IMR-90 (cell line): ENCODE data around the gene ZNF84. TPM values are rescaled to one million over a fixed set of nuclear protein-coding genes. Genes with fewer than 3 reads are reported as not detected.

ENCODE experiments used
- ATAC-seq: fragments of 200-7000 bp; cut with Tn5 transposase; 2 replicates; pipeline ENCODE4 v1.9.1; 2020; ENCODE audit warnings: low read depth, mild to moderate bottlenecking, moderate library complexity
- BruUV-seq: library from RNA; stranded (reverse); fragments of 400-500 nt; replicated peaks from 2 replicates; lab custom pipeline; 2021; lab: Mats Ljungman, UMichigan
- CTCF ChIA-PET: fragments of 300-600 bp; formaldehyde crosslinking; extraction: SDS; loops from one replicate; lab custom pipeline; 2021; ENCODE audit warnings: antibody characterized with exemption; lab: Yijun Ruan, JAX
- POLR2A ChIA-PET: fragments of 300-600 bp; sonication (Branson Sonifier 250); formaldehyde crosslinking; loops from one replicate; lab custom pipeline; 2022; ENCODE audit warnings: antibody characterized with exemption; ENCODE audit not compliant: unreplicated experiment; lab: Charles Lee
- DNase-seq: peaks from one replicate; pipeline ENCODE4 v3.0.0; 2013
- H2AFZ ChIP-seq: replicated peaks from 2 replicates; pipeline ENCODE3; 2013; ENCODE audit warnings: low read length, mild to moderate bottlenecking; ENCODE audit not compliant: poor library complexity
- H2AK5ac ChIP-seq: 2 replicates; pipeline ENCODE4 v1.6.1; 2013; ENCODE audit warnings: low read depth, low read length, inconsistent platforms
- H2AK9ac ChIP-seq: replicated peaks from 2 replicates; pipeline ENCODE3; 2013; ENCODE audit warnings: mild to moderate bottlenecking, low read depth, low read length, moderate library complexity; ENCODE audit not compliant: poor library complexity
- H2BK120ac ChIP-seq: 2 replicates; pipeline ENCODE4 v1.6.1; 2013; ENCODE audit warnings: low read depth, low read length, inconsistent platforms
- H2BK15ac ChIP-seq: 3 replicates; pipeline ENCODE4 v1.6.1; 2013; ENCODE audit warnings: low read depth, low read length, inconsistent platforms
- H2BK20ac ChIP-seq: 2 replicates; pipeline ENCODE4 v1.6.1; 2013; ENCODE audit warnings: low read depth, mild to moderate bottlenecking, inconsistent platforms, low read length, moderate library complexity
- H2BK5ac ChIP-seq: 2 replicates; pipeline ENCODE4 v1.6.1; 2013; ENCODE audit warnings: mild to moderate bottlenecking, low read depth, low read length, inconsistent platforms; ENCODE audit not compliant: poor library complexity, severe bottlenecking
- H3K14ac ChIP-seq: replicated peaks from 2 replicates; pipeline ENCODE4 v1.6.1; 2013; ENCODE audit warnings: low read depth, low read length, inconsistent platforms
- H3K18ac ChIP-seq: 2 replicates; pipeline ENCODE4 v1.6.1; 2013; ENCODE audit warnings: low read depth, low read length, control low read depth
- H3K23ac ChIP-seq: 2 replicates; pipeline ENCODE4 v1.6.1; 2013; ENCODE audit warnings: low read depth, low read length, inconsistent platforms
- H3K27ac ChIP-seq: 2 replicates; pipeline ENCODE4 v1.5.1; 2013; ENCODE audit warnings: mild to moderate bottlenecking, control low read depth, low read length; ENCODE audit not compliant: insufficient read depth
- H3K27me3 ChIP-seq: 2 replicates; pipeline ENCODE4 v1.6.1; 2013; ENCODE audit warnings: low read length; ENCODE audit not compliant: control insufficient read depth, insufficient read depth
- H3K36me3 ChIP-seq: 2 replicates; pipeline ENCODE4 v1.6.1; 2013; ENCODE audit warnings: low read length, mixed read lengths; ENCODE audit not compliant: control insufficient read depth, insufficient read depth
- H3K4ac ChIP-seq: 2 replicates; pipeline ENCODE4 v1.6.1; 2013; ENCODE audit warnings: low read depth, low read length, inconsistent platforms
- H3K4me1 ChIP-seq: 2 replicates; pipeline ENCODE4 v1.6.1; 2013; ENCODE audit warnings: low read length, mixed read lengths; ENCODE audit not compliant: control insufficient read depth, insufficient read depth
- H3K4me2 ChIP-seq: 2 replicates; pipeline ENCODE4 v1.6.1; 2013; ENCODE audit warnings: low read depth, mild to moderate bottlenecking, control low read depth, low read length, moderate library complexity
- H3K4me3 ChIP-seq: 2 replicates; pipeline ENCODE4 v1.5.1; 2013; ENCODE audit warnings: low read depth, mild to moderate bottlenecking, control low read depth, low read length, moderate library complexity; ENCODE audit not compliant: insufficient read depth
- H3K56ac ChIP-seq: 2 replicates; pipeline ENCODE4 v1.6.1; 2013; ENCODE audit warnings: low read length, inconsistent platforms; ENCODE audit not compliant: insufficient read depth; ENCODE audit errors: extremely low read depth
- H3K79me1 ChIP-seq, 2 experiments: 2 replicates each; pipeline ENCODE4 v1.6.1; 2013; ENCODE audit warnings: low read length in 2 of 2, inconsistent platforms in 1 of 2, low read depth in 1 of 2
- H3K9ac ChIP-seq: 2 replicates; pipeline ENCODE4 v1.6.1; 2013; ENCODE audit warnings: low read depth, low read length, control low read depth
- H3K9me1 ChIP-seq: 2 replicates; pipeline ENCODE4 v1.6.1; 2013; ENCODE audit warnings: low read length, inconsistent platforms; ENCODE audit not compliant: insufficient read depth
- H3K9me3 ChIP-seq: 2 replicates; pipeline ENCODE4 v1.6.1; 2013; ENCODE audit warnings: low read length; ENCODE audit not compliant: control insufficient read depth, insufficient read depth
- H4K20me1 ChIP-seq: 2 replicates; pipeline ENCODE4 v1.6.1; 2013; ENCODE audit warnings: low read length, inconsistent platforms; ENCODE audit not compliant: insufficient read depth
- H4K5ac ChIP-seq: 2 replicates; pipeline ENCODE4 v1.6.1; 2013; ENCODE audit warnings: mild to moderate bottlenecking, low read depth, low read length, control low read depth
- H4K8ac ChIP-seq, 2 experiments: 2 replicates each; pipeline ENCODE4 v1.6.1; 2013; ENCODE audit warnings: low read depth in 2 of 2, low read length in 2 of 2, control low read depth in 1 of 2, inconsistent platforms in 1 of 2
- H4K91ac ChIP-seq: 2 replicates; pipeline ENCODE4 v1.6.1; 2013; ENCODE audit warnings: low read depth, low read length, inconsistent platforms; ENCODE audit not compliant: insufficient read depth
- BHLHE40 ChIP-seq: fragments of 150-350 bp; IDR thresholded peaks from 2 replicates; pipeline ENCODE4 v1.6.1; 2016; ENCODE audit warnings: mild to moderate bottlenecking, low read depth, low read length
- CEBPB ChIP-seq: IDR thresholded peaks from 2 replicates; pipeline ENCODE4 v1.6.1; 2012; ENCODE audit warnings: low read depth, low read length, improper control_type of control experiment
- CHD1 ChIP-seq: IDR thresholded peaks from 2 replicates; pipeline ENCODE4 v1.6.1; 2012; ENCODE audit warnings: low read depth, low read length, improper control_type of control experiment
- MAFK ChIP-seq: IDR thresholded peaks from 2 replicates; pipeline ENCODE4 v1.6.1; 2012; ENCODE audit warnings: low read depth, low read length, improper control_type of control experiment
- MAZ ChIP-seq: IDR thresholded peaks from 2 replicates; pipeline ENCODE4 v1.6.1; 2012; ENCODE audit warnings: low read depth, mild to moderate bottlenecking, low read length, improper control_type of control experiment, moderate library complexity, borderline replicate concordance
- NFE2L2 ChIP-seq: fragments of 150-350 bp; IDR thresholded peaks from 2 replicates; pipeline ENCODE4 v1.6.1; 2016; ENCODE audit warnings: low read depth, mild to moderate bottlenecking, low read length
- POLR2A ChIP-seq: IDR thresholded peaks from 2 replicates; pipeline ENCODE4 v1.6.1; 2012; ENCODE audit warnings: mild to moderate bottlenecking, low read depth, low read length
- RAD21 ChIP-seq: IDR thresholded peaks from 2 replicates; pipeline ENCODE4 v1.6.1; 2012; ENCODE audit warnings: low read length, improper control_type of control experiment
- RCOR1 ChIP-seq: IDR thresholded peaks from 2 replicates; pipeline ENCODE4 v1.6.1; 2012; ENCODE audit warnings: mild to moderate bottlenecking, low read length, improper control_type of control experiment; ENCODE audit not compliant: insufficient replicate concordance
- WGBS, 2 experiments: methylation state at CpG; one replicate each; pipeline versions ENCODE4 v1.1.5 to v1.1.7; 2013; ENCODE audit warnings: missing lambda C conversion rate in 2 of 2; ENCODE audit not compliant: insufficient read length in 1 of 2; ENCODE audit errors: extremely low coverage in 2 of 2; 5-methylcytosine and 5-hydroxymethylcytosine counted together
- dilution Hi-C: fragments of 300-500 bp; cut with HindIII; formaldehyde crosslinking; loops from one replicate; pipeline ENCODE4 v1.14.3; 2018; ENCODE audit warnings: low sequenced_read_pairs; ENCODE audit not compliant: unreplicated experiment
- in situ Hi-C: fragments of 300-500 bp; cut with MboI; formaldehyde crosslinking; loops from 3 replicates; pipeline ENCODE4 v1.14.3; 2019; ENCODE audit warnings: low sequenced_read_pairs, inconsistent platforms, mixed read lengths
- intact Hi-C: fragments of 100-400 bp; cut with micrococcal nuclease; formaldehyde crosslinking; loops from 2 replicates; pipeline ENCODE4 v1.10.0; 2022
- polyA plus RNA-seq, 3 experiments: library from polyadenylated mRNA; depleted of rRNA; stranded (reverse); fragments of >200 nt; gene quantifications; 2 replicates each; pipeline ENCODE4 v1.2.3, GENCODE V29; 2012; ENCODE audit warnings: low replicate concordance in 1 of 3
- total RNA-seq: library from RNA; depleted of rRNA; stranded (reverse); fragments of >200 nt; gene quantifications from 2 replicates; pipeline ENCODE4 v1.2.3, GENCODE V29; 2012
- TF ChIP-seq, protein P1 (sequence below): fragments of 150-350 bp; IDR thresholded peaks from 2 replicates; pipeline ENCODE4 v1.6.1; 2017; ENCODE audit warnings: mild to moderate bottlenecking, antibody characterized with exemption, low read length, low read depth
- TF ChIP-seq, protein P2 (sequence below): fragments of 150-350 bp; IDR thresholded peaks from 2 replicates; pipeline ENCODE4 v1.6.1; 2016; ENCODE audit warnings: low read depth, mild to moderate bottlenecking, low read length, moderate library complexity, borderline replicate concordance
- TF ChIP-seq, protein P3 (sequence below): conservative IDR thresholded peaks from 2 replicates; pipeline ENCODE4 v1.5.1; 2012; ENCODE audit warnings: mild to moderate bottlenecking, low read depth, low read length, improper control_type of control experiment

Gene ZNF84
- total and polyA plus RNA-seq, 2 of the 4 experiments (the other 2 are of a cell fraction), result 14.9 to 38.5 TPM

DNA sequence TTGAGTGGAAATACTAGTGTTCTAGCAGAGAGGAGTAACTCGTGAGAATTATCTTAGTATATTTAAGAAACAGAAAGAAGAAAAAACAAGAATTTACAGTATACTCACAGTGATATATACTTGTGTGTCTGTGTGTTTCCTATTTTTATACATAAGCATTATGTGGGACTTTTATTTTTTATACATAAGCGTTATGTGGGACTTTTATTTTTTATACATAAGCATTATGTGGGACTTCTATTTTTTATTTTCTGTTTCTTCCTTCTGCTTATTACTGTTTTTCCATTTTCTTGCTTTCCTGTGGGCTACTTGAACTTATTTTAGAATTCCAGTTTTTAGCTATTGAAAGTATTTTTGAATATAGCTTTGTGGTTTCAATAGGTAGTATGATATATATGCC is 36.5 kb downstream of the ZNF84 start:
- POLR2A ChIA-PET, result no interaction called here
- H3K4me2 ChIP-seq, result no peak overlapping the region
- H3K27me3 ChIP-seq, result no peaks in the 10 kb centered on the region
- H3K9ac ChIP-seq, result no peak overlapping the region
- no TSS peak for BruUV-seq
- no peaks in the 10 kb centered on the region for H3K9me1 ChIP-seq
- H3K4ac ChIP-seq, result no peak overlapping the region
- H3K18ac ChIP-seq, result no peak overlapping the region
- H2AK5ac ChIP-seq, result no peak overlapping the region
- WGBS, 2 experiments, result no CpG with 5 or more reads among the region's 2 CpGs
- CTCF ChIA-PET, result no interaction called here
- no peaks in the 10 kb centered on the region for H3K36me3 ChIP-seq
- DNase-seq (no peak), ATAC-seq (no peak)
- H4K5ac ChIP-seq, result no peak overlapping the region
- H4K20me1 ChIP-seq, result no peaks in the 10 kb centered on the region
- TF ChIP-seq RCOR1 (no peak), MAFK (no peak), BHLHE40 (no peak), RAD21 (no peak), CHD1 (no peak), POLR2A (no peak), MAZ (no peak), CEBPB (no peak), NFE2L2 (no peak)
- TF ChIP-seq, protein P1, sequence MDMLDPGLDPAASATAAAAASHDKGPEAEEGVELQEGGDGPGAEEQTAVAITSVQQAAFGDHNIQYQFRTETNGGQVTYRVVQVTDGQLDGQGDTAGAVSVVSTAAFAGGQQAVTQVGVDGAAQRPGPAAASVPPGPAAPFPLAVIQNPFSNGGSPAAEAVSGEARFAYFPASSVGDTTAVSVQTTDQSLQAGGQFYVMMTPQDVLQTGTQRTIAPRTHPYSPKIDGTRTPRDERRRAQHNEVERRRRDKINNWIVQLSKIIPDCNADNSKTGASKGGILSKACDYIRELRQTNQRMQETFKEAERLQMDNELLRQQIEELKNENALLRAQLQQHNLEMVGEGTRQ, result no peak
- TF ChIP-seq, protein P2, sequence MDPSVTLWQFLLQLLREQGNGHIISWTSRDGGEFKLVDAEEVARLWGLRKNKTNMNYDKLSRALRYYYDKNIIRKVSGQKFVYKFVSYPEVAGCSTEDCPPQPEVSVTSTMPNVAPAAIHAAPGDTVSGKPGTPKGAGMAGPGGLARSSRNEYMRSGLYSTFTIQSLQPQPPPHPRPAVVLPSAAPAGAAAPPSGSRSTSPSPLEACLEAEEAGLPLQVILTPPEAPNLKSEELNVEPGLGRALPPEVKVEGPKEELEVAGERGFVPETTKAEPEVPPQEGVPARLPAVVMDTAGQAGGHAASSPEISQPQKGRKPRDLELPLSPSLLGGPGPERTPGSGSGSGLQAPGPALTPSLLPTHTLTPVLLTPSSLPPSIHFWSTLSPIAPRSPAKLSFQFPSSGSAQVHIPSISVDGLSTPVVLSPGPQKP, result no peak
- TF ChIP-seq, protein P3, sequence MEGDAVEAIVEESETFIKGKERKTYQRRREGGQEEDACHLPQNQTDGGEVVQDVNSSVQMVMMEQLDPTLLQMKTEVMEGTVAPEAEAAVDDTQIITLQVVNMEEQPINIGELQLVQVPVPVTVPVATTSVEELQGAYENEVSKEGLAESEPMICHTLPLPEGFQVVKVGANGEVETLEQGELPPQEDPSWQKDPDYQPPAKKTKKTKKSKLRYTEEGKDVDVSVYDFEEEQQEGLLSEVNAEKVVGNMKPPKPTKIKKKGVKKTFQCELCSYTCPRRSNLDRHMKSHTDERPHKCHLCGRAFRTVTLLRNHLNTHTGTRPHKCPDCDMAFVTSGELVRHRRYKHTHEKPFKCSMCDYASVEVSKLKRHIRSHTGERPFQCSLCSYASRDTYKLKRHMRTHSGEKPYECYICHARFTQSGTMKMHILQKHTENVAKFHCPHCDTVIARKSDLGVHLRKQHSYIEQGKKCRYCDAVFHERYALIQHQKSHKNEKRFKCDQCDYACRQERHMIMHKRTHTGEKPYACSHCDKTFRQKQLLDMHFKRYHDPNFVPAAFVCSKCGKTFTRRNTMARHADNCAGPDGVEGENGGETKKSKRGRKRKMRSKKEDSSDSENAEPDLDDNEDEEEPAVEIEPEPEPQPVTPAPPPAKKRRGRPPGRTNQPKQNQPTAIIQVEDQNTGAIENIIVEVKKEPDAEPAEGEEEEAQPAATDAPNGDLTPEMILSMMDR, result no peak
- intact Hi-C loops (no loop called here), dilution Hi-C loops (no loop called here), in situ Hi-C loops (no loop called here)
- H2BK15ac ChIP-seq, result no peak overlapping the region
- H3K4me1 ChIP-seq, result no peaks in the 10 kb centered on the region
- H2AK9ac ChIP-seq, result no peak overlapping the region
- no peak overlapping the region for H4K91ac ChIP-seq
- no peak overlapping the region for H3K56ac ChIP-seq
- H3K14ac ChIP-seq, result no peak overlapping the region
- no peak overlapping the region for H2BK120ac ChIP-seq
- H2BK5ac ChIP-seq, result no peak overlapping the region
- H2AFZ ChIP-seq, result no peak overlapping the region
- no peaks in the 10 kb centered on the region for H3K79me1 ChIP-seq
- H3K9me3 ChIP-seq, result peaks cover 38% of the 10 kb centered on the region
- no peak overlapping the region for H3K4me3 ChIP-seq
- H3K23ac ChIP-seq, result no peak overlapping the region
- H4K8ac ChIP-seq, result no peak overlapping the region
- no peak overlapping the region for H3K27ac ChIP-seq
- no peak overlapping the region for H2BK20ac ChIP-seq
